Endothelial cell of hepatic sinusoid (primary cell): Measurements from ENCODE around the gene ROR1.

ENCODE experiments used
- in situ Hi-C: cut with HindIII; loops from 2 replicates; pipeline ENCODE4 v1.10.0; 2017; ENCODE audit warnings: low sequenced_read_pairs

The ROR1 gene

DNA sequence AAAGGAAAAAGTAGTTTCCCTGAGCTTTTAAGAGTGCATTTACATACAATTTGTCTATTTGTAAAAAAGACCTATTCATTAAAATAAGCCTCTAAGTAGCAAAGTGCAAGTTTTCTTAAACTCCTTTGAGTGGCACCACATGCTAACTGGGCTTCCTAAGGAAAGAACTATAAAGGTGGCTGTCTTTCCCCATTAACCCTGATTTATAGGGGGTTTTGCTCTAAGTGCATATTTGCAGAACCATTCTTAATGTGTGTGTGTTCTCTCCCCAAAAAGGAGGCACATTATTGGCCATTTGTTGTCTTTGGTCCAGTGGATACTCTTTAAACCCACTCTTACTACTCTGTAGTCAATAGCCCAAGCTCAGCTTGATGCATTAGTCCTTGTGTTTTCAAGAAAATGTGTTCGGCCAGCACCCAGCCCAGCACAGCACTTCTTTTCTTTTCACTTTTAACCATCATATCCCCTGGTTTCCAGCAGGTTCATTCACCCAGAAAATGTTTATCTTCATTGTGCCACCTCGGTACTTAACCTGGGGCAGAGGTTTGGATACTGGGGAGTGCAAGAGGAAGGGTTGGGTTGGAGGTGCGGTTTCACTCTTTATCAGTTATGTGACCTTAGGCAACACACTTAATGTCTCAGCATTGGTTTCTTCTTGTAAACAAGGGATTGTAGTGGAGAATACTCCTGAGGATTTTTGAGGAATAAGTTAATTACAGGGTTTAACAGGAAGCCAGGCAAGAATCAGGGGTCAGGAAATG is 267.7 kb downstream of the ROR1 start:
- in situ Hi-C loops = no loop called here

DNA sequence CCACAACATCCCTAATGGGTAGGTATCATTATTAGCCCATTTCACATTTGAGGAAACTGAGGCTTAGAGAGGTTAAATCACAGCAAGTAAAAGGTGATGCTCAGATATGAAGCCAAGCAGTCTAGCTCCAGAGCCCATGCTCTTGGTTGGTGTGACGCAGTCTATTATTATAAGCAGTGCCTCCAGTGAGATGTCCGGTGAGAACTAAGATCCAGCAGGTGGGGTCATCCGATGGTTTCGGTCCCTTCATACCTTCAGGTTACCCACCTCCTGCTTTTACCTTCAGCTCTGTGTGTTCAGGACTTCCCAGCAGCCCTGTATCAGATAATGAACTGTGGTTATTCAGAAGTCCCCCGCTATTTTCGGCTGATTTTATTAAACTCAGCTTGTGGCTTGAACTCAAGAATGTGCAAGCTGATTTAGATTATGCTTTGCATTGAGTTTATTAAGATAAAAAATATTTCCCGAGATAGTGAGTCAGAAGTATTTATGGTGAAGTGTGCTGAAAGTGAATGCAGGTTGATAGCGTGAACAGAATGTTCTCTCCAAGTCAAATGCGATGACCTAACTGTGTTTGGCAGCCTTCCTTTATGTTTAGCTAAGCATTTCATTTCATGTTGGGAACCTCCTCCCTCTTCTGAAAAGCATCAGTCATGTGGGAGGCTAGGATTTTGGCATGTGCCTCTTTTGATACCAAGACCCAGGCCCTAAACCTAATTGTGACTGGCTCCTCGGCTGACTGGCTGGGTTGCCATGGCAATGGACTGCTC is 268.7 kb downstream of the ROR1 start:
- in situ Hi-C loops = no loop called here

DNA sequence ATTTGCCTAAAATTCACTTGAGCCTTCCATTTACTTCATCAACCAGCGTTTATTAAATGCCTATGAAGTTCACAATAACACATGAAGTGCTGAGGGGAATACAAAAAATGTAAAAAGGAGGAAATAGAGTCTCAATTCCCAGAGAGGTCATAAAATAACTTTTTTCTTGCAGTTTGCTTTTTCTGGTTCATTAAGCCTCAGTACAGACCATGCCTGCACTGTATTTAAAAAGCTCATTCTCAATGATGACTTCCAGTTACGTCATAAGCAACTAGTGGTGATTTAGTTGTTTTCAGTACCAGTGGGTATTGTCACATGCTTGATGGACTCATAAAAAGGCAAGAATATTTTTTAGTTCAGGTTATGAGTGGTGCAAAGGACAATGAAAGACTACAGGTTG is 269.5 kb downstream of the ROR1 start:
- in situ Hi-C loops = no loop called here

DNA sequence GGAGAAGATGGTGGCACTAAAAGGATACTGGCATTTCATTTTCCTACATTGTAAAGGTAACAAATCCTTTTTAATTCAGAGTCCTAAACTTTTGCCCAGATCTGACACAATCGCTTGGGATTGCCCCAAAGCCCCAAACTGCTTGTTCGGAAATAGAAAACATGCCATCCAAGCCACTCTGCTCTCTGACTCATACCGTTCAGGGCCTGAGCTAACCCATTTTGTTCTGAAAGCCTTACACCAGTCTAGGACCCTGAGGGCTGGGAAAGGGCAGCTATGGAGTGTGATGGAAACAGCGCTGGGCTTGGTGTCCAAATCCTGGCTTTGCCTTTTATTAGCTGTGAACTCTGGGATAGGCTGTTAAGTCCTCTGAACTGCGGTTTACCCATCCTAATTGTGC is 270.2 kb downstream of the ROR1 start:
- in situ Hi-C loops = no loop called here

DNA sequence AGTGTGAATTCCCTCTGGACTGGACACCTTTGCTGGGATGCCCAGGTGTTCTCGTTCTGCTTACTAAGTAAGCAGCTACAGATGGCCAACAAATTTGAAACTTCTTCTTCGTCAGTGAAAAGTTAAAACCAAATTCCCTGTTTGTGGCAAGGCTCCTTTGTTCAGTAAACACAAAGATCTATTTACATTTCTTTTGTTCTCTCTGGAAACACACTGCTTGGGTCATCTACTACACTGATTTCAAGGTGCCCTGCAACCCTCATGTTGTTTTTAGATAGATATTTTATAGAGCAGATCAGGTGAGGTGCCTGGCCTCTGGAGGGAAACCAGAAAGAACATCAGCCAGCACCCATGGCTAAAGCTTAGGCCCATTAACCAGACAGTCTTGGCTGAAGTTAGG is 272.4 kb downstream of the ROR1 start:
- in situ Hi-C loops = loop anchor here (5.0 kb wide), 1 partner anchor 99 kb away; no protein-coding TSS in a partner anchor

DNA sequence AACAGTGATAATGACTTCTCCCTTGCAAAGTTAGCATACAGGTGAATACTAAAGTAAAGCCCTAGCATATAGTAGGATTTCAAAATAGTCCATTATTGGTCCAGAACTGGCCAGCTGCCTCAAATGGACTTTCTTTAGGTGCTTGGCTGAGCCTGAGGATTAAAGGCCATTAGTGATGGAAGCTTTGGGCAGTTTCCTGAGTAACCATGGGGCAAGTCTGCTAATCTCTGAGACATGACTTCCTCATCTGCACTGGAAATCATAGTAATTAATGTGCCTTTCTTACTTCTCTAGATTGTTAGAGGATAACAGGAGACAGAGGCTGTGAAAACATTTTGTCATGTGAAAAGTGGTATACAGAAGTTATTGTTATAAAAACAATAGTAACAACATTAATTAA is 273.1 kb downstream of the ROR1 start:
- in situ Hi-C loops = loop anchor here (5.0 kb wide), 1 partner anchor 100 kb away; no protein-coding TSS in a partner anchor

DNA sequence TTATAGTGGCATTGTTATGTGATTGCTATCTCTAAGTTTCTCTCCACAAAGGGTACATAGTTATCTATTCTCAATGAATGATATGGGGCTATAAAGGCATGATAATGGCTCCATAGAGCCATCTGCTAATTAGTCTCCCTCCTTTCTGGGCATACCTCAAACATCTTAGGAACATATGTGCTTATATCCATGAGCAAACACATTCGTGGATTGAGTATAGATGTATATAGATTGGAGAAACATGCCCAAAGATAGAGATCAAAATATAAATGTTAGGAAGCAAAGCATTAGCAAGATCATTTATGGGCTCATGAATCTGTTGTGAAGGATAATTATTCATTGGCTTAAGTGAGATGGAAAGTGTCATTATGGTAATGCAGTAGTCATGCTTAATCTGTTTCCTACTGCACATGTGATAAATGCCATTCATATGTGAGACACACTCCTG is 273.8 kb downstream of the ROR1 start:
- in situ Hi-C loops = loop anchor here (5.0 kb wide), 1 partner anchor 100 kb away; no protein-coding TSS in a partner anchor

DNA sequence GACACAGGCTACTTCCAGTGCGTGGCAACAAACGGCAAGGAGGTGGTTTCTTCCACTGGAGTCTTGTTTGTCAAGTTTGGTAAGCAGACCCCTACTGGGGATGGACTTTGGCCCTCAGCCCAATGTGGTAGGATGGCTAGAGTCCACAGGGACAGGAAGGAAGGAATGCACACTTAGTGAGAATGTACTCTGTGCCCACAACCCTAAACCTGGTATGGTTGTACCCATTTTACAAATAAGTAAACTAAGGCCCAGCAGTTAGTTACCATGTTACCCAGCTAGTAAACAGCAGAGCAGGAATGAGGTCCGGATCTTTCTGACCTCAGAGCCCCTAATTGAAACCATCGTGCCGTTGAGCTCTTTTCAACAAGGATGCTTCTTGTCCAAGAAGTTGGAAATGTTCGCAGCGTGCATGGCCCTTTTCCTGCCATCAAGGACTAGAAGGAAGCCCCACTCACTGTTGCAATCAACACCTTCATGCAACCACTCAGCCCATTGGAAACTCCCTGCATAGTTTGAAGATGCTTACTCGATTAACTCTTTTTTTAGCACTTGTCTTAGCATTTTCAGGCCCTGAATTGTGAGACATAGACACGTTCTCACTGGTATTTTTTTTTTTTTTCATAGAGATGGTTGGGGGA is 276.2 kb downstream of the ROR1 start:
- in situ Hi-C loops = loop anchor here (5.0 kb wide), 1 partner anchor 103 kb away; no protein-coding TSS in a partner anchor

DNA sequence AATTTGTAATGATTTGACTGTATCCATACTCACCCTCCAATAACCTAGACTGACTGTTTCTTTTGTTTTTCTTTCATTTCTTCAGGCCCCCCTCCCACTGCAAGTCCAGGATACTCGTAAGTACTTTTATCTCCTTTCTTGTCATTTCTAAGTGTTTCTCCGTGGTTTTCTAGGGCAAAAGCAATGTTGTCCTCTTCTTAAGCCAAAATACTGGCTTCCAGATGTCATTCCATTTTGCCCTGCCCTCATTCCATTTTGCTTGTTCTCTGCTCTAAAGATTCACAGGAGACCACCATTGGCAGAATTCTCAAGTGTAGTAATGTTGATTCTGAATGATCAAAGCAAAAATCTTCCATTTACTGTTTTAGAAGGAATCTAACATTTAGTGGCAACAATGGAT is 276.8 kb downstream of the ROR1 start:
- in situ Hi-C loops = no loop called here

DNA sequence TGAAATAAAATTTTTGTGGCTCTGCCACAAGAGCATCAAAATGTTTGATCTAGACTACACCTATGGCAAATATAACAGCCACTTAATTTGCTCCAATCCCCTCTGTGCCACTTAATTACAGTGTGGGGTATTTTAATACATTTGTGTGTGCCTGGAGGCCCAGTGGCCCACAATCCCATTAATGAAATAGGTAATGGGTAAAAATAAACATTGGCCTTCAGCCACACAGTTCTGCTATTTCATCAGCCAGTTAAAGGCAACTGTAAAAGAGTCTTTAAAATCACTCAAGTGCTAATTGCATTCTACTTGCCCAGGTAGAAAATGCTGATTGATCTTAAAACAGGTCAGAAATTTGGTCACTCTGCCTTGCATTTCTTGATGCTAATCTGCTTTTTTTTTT is 278.0 kb downstream of the ROR1 start:
- in situ Hi-C loops = no loop called here

DNA sequence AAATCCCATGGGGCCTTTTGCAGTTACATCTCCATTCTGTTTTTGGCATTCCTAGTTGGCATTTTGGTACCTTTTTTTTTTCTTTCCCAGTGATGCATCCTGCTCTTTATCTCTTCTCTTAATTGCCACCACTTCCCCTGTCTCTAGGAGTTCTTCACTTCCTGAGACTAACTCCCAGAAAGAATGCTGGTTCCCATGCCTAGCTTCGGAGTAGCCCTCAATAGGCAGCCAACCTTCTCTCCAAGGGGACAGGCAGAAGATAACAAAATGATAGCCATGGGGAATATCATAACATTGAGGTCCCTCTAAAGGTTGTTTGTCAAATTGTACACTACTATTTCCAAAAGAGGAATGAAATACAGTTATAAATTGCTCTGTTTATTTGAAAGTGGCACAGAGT is 279.0 kb downstream of the ROR1 start:
- in situ Hi-C loops = no loop called here

DNA sequence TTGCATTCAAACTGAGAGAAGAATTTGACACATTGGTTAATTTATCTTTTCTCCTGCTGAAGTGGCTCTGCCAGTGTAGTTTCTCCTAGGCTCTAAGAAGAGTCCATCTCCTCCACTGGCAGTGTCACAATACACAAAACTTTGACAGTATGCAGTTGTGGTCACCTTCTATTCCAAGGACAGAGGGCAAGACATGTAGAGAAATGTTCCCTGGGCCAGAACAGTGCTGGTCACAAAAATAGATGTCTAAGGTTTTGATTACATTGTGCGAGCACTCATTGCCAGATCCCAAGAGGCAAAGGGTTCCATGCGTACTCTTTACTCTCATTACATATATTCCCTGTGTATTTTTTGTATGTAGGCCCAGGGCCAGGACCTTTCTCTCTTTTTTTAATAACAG is 281.5 kb downstream of the ROR1 start:
- in situ Hi-C loops = no loop called here

DNA sequence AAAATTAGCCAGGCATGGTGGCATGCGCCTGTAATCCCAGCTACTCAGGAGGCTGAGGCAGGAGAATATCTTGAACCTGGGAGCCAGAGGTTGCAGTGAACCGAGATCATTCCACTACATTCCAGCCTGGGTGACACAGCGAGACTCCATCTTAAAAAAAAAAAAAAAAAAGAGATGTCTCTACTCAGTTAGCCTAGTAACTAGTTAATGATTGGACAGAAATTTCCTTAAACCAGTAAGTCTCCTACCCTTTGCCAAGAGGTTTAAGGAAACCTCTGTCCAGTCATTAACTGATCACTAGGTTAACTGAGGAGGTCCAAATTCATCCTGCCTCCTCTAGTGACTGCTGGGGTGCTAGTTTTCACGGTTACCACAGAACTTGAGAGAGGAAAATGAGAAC is 285.7 kb downstream of the ROR1 start:
- in situ Hi-C loops = no loop called here

DNA sequence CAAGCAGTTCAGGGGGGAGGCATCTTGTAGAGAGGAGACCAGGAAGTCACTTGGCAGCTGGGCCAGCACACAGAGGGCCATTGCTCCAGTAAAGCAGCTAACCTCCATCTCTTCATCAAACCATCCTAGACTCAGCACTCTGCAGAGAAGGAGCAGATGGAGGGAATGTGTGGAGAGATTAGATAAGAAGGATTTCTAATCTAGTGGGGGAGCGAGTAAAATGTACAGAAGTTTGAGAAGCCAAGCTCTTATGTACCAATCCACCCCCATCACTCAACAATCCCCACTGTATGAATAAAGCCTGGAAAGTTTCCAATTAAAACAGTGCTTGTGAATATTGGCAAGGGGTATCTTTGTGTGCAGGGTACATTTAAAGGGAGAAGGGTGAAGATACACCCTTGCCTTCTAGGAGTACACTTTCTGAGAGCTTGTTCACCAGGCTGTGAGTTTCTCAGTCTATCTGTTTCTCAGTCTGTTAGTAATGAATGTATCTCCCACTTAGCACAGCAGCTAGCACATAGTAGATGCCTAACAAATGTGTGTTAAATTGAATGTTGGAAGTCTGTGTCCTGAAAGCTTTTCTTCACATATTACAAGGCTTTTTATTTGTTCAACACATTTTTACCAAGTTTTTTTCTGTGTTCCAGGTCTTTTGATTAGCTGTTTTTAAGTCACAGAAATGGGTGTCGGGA is 286.9 kb downstream of the ROR1 start:
- in situ Hi-C loops = no loop called here

DNA sequence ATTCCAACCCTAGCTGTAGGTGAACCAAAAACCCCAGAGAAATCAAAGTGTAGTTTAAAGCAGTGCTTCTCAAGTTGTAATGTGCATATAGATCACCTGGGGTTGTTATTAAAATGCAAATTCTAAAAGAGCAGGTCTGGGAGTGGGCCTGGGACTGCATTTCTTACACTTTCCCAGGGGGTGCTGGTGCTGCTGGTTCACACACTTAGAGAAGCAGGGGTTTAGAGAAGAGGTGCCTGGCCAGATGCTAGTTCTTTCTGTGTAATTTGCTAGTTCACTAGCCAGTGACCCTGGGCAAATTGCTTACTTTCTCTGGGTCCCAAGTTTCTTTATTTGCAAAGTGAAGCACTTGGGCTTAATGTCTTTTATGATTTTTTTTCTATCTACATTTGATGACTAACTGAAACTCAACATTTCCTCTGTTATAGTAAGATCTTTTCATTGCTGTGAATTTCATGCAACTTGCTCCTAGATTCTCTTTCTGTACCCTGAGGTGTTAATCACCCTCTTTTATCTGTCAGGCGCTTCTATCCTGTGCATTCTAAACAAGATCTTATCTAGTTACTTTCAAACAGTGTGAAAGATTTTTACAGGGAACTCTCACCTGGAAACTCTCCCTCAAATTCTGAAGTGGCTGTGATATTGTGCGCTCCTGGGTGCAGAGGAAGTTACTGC is 287.8 kb downstream of the ROR1 start:
- in situ Hi-C loops = no loop called here

DNA sequence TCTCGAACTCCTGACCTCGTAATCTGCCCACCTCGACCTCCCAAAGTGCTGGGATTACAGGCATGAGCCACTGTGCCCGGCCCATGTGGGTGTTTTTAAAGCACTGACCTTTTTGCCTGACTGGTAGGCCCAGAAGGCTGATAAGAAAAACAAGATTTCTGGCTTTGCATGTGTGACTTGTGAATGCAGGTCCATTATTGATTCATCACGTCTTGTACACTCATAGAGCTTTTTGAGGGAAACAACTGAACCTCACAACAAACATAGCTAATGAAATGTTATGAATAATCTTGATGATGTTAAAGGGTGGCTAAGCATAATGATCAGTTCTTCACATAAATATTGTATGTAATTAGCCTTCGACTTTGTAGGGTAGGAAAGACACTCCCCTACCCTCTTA is 288.7 kb downstream of the ROR1 start:
- in situ Hi-C loops = no loop called here

DNA sequence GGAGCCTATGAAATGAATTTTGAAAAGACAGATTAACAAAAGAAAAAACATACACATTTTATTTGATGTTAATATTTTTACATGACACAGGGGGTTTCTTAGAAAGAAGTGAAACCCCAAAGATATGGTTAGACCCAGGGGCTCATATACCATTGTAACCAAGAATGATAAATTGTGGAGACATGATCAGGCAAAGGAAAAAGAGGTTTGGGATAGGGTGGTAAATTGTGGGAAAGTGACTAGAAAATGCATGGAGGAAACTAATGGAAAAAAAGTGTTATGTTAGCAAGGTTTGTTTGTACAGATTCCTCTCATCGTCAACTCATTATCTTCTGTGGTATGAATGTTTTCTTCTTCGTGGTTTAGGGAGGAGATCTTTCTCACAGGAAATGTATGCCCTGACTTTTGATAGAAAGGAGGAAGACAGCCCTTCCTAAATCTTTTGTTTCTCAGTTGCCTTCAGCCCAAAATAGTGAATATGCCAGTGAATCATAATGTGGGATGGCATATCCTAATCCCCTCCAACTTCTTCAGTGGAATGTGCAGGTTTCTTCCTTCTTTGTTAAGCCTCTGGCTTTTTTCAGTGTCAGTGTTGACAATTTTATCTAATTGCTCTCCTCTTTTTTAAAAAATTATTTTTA is 289.2 kb downstream of the ROR1 start:
- in situ Hi-C loops = no loop called here

DNA sequence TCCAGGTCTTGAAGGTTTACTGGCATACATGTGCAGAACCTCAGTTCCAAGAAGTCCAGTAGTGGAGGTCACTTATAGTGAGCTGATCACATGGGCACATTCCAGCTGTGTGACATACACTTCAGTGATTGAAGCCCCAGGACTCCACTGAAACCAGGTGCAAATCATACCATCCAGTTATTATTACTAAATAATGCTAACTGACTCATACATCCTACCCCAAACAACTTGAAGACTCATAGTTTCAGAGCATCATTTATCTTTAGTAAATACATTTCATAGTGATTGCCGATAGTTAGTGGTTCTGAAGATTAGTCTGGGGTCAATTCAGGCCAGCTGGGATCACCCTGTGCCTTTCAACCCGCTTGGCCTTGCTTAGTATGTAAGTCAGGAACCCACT is 291.8 kb downstream of the ROR1 start:
- in situ Hi-C loops = no loop called here

DNA sequence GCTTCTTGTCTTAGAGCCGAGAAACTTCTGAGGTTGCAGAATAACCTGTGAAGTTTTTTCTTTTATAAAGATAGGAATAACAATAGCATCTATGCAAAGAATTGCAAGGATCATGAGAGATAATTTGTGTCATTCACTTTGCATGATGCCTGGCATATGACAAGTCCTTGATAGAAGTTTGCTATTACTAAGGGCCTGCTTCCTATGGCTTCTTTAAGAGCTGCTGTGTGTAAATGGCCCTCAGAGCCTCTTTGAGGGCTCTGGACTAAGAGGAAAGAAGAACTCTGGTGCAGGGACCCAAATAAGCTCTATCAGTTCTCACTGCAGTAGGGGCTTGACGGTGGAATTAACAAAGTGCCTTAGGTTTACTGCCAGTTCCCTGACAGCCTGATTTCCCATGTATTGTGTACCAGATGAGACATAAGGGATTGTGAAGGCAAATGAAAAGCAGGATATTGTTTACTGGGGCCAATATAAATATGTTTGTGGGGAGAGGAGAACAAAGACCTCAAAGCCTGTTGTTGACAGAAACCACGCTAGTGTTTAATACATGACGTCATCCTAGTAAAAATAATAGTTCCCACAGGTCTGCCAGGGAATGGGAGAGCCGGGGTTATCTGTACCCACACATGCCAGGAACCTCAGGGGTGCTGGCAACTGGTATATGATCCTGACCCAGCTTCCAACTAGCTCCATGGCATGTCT is 298.4 kb downstream of the ROR1 start:
- in situ Hi-C loops = no loop called here
